ENCODE results near the gene HDAC8. TPM values are rescaled to one million over a fixed set of nuclear protein-coding genes. Genes with fewer than 3 reads are reported as not detected.

Gene HDAC8
- total RNA-seq, 4 donors from 2014 or later: 19.2 to 23.3 (median 22.0) TPM

DNA sequence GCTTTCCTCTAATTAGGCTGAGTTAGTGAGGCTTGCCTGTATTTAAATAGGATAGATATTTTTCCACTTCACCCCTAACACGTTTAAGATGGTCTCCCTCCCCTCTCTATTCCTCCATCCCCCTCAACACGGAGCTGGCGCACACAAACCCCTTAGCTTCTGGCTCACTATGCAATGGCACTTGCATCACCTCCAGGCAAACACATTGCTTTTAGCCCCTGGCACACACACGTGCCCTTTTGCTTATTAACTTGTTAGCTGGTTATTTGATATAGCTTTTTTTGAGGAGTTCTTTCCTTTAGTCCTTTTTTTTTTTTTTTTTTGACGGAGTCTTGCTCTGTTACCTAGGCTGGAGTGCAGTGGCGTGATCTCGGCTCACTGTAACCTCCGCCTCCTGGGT is 94.3 kb downstream of the HDAC8 start:
- Histone ChIP-seq H3K36me3 (no peaks in the 10 kb centered on the region), H3K9me3 (no peaks in the 10 kb centered on the region), H3K4me3 (no peak overlapping the region), H3K27ac (replicated peaks in 1 of 4) (no peak overlapping the region), H3K27me3 (no peaks in the 10 kb centered on the region), H3K4me1 (no peaks in the 10 kb centered on the region)
- TF ChIP-seq, protein P1, sequence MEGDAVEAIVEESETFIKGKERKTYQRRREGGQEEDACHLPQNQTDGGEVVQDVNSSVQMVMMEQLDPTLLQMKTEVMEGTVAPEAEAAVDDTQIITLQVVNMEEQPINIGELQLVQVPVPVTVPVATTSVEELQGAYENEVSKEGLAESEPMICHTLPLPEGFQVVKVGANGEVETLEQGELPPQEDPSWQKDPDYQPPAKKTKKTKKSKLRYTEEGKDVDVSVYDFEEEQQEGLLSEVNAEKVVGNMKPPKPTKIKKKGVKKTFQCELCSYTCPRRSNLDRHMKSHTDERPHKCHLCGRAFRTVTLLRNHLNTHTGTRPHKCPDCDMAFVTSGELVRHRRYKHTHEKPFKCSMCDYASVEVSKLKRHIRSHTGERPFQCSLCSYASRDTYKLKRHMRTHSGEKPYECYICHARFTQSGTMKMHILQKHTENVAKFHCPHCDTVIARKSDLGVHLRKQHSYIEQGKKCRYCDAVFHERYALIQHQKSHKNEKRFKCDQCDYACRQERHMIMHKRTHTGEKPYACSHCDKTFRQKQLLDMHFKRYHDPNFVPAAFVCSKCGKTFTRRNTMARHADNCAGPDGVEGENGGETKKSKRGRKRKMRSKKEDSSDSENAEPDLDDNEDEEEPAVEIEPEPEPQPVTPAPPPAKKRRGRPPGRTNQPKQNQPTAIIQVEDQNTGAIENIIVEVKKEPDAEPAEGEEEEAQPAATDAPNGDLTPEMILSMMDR (IDR thresholded peaks at IDR 0.05): no peak
- no peak for TF ChIP-seq POLR2AphosphoS5 (IDR thresholded peaks at IDR 0.05)
- intact Hi-C loops (cut with DNase I): no loop called here
- no peak for DNase-seq (ENCODE audit: extremely low spot score)
- 71% methylated on average over 8 of the region's 8 CpGs for WGBS

DNA sequence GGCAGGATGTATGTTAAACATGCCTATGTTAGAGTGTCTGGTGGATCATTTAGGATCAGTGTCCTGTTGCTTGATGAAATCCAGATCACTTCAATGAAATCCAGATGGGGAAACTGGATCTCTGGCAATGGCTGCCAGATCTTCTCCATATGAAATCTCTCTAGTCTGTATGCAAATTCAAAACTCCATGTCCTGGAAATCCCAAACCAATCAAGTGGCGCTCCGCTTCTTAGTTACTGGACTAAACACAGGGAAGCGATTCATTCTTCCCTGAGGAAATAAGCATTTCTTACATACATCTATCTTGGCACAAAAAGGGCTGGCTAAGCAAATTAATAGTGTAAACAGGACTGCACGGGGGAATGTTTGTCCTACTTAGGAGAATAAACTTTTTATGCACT is 94.9 kb downstream of the HDAC8 start:
- TF ChIP-seq EP300 (IDR thresholded peaks at IDR 0.05) (no peak), POLR2AphosphoS5 (IDR thresholded peaks at IDR 0.05) (no peak), POLR2A (IDR thresholded peaks at IDR 0.05; ENCODE audit: low read depth) (no peak)
- TF ChIP-seq, protein P1 (IDR thresholded peaks at IDR 0.05): no peak
- intact Hi-C loops (cut with DNase I): no loop called here
- no peak overlapping the region for H3K4me3 ChIP-seq
- 64% methylated on average over 4 of the region's 4 CpGs for WGBS
- no peaks in the 10 kb centered on the region for H3K36me3 ChIP-seq
- H3K4me1 ChIP-seq: no peaks in the 10 kb centered on the region
- H3K27me3 ChIP-seq: no peaks in the 10 kb centered on the region
- H3K27ac ChIP-seq (replicated peaks in 1 of 4): no peak overlapping the region
- DNase-seq (ENCODE audit: extremely low spot score): no peak
- no peaks in the 10 kb centered on the region for H3K9me3 ChIP-seq

DNA sequence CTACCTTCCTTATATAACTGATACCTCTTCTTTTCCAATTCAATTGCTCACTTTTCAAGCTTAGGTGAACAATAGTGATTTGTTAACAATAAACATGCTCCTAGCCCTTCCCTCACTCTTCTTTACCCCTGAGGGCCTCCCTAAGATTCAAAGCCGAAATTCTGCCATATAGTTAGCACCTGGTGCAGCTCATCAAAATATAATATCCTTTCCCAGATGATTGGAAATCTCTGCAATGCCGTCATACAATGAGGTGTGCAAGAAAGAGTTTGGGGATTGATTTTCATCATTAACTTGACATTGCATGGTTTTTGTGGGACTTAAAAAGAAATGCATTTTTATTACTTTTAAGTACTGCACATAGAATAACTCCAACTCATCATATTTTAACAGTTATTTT is 95.3 kb downstream of the HDAC8 start:
- no peak for DNase-seq (ENCODE audit: extremely low spot score)
- H3K27me3 ChIP-seq: no peaks in the 10 kb centered on the region
- H3K4me1 ChIP-seq: no peaks in the 10 kb centered on the region
- no peak overlapping the region for H3K27ac ChIP-seq (replicated peaks in 1 of 4)
- H3K4me3 ChIP-seq: no peak overlapping the region
- H3K9me3 ChIP-seq: no peaks in the 10 kb centered on the region
- H3K36me3 ChIP-seq: no peaks in the 10 kb centered on the region
- intact Hi-C loops (cut with DNase I): no loop called here
- TF ChIP-seq POLR2A (IDR thresholded peaks at IDR 0.05; ENCODE audit: low read depth): no peak
- TF ChIP-seq, protein P1 (IDR thresholded peaks at IDR 0.05): no peak
- TF ChIP-seq POLR2AphosphoS5 (IDR thresholded peaks at IDR 0.05): no peak
- no peak for TF ChIP-seq EP300 (IDR thresholded peaks at IDR 0.05)
- WGBS: 75% methylated on average over 2 of the region's 2 CpGs

DNA sequence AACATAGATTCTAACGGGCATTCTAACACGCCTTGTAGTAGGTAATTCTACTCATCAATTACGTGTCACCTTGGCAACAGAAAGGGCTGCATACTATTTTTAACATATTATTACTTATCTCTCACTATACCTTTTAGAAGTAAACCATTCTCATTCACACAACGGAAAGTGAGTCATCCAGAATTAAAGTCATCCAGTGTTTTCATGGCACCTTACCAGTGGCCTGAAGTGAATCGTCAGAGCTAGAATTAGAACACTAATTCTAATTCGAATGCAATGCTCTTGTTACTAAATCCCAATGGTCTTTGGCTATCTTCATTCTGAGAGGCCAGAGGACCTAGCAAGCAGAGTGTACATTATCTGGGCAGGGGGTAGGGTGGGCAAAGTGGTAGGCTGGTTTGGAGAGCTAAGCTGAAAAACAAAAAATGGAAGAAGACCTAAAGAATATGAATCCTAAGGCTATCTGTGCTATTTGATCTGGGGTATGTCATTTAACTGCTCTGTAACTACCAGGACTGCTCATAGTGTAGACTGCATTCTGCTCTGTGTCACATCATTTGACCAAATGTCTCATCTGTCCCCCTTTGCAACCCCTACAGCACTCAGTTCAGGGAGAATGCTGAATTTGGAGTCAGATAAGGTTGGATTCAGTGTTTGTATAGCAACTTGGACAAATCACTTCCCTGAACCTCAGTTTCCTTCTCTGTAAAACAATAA is 96.5 kb downstream of the HDAC8 start:
- Histone ChIP-seq H3K4me1 (no peaks in the 10 kb centered on the region), H3K27ac (replicated peaks in 1 of 4) (no peak overlapping the region), H3K9me3 (no peaks in the 10 kb centered on the region), H3K36me3 (no peaks in the 10 kb centered on the region), H3K27me3 (no peaks in the 10 kb centered on the region), H3K4me3 (no peak overlapping the region)
- TF ChIP-seq EP300 (IDR thresholded peaks at IDR 0.05) (no peak), POLR2AphosphoS5 (IDR thresholded peaks at IDR 0.05) (no peak), POLR2A (IDR thresholded peaks at IDR 0.05; ENCODE audit: low read depth) (no peak)
- TF ChIP-seq, protein P1 (IDR thresholded peaks at IDR 0.05): no peak
- no peak for DNase-seq (ENCODE audit: extremely low spot score)
- intact Hi-C loops (cut with DNase I): no loop called here
- 59% methylated on average over 6 of the region's 6 CpGs for WGBS

DNA sequence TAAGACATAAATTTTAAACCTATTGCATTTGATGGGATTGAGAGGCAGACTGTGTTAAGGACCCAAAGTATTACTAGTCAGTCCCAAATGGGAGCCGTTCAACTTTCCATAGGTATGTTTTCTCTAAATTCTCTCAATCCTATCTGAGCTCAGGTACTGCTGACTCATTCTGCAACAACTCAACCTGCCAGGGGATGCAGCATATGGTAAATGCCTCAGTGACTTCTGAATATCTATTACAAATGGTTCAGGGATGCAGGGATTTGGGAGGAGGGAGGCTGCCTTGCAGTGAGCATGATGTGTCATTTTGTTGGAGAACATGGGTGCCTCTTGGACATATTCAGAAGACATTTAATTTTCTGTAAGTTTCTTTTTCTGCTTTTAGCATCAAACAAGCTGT is 97.3 kb downstream of the HDAC8 start:
- no peaks in the 10 kb centered on the region for H3K9me3 ChIP-seq
- TF ChIP-seq POLR2A (IDR thresholded peaks at IDR 0.05; ENCODE audit: low read depth) (no peak), POLR2AphosphoS5 (IDR thresholded peaks at IDR 0.05) (no peak), EP300 (IDR thresholded peaks at IDR 0.05) (no peak)
- TF ChIP-seq, protein P1 (IDR thresholded peaks at IDR 0.05): no peak
- no peaks in the 10 kb centered on the region for H3K4me1 ChIP-seq
- H3K4me3 ChIP-seq: no peak overlapping the region
- no peaks in the 10 kb centered on the region for H3K27me3 ChIP-seq
- no peaks in the 10 kb centered on the region for H3K36me3 ChIP-seq
- 92% methylated on average over 1 of the region's 1 CpG for WGBS
- H3K27ac ChIP-seq (replicated peaks in 1 of 4): no peak overlapping the region
- DNase-seq (ENCODE audit: extremely low spot score): no peak
- intact Hi-C loops (cut with DNase I): no loop called here
